ENCODE data around the gene MAZ. TPM values are rescaled to one million over a fixed set of nuclear protein-coding genes. Genes with fewer than 3 reads are reported as not detected.
"Not testable (repeated sequence)": the region's sequence is repeated elsewhere in the genome, so short reads cannot be mapped to it uniquely, and the experiment has no call there.

MAZ gene
- total and polyA plus RNA-seq, 9 donors = 121 to 314 (median 264) TPM

GRCh38 chr16:29765167-29766032 is 40.9 kb upstream of the MAZ start:
- Histone ChIP-seq H3K27me3 (ENCODE audit: control insufficient read depth, insufficient read depth, low read length) (peaks cover 3% of the 10 kb centered on the region), H3K4me3 (ENCODE audit: low read length) (no peak overlapping the region), H3K27ac (ENCODE audit: low read length) (no peak overlapping the region), H3K4me1 (ENCODE audit: control insufficient read depth, insufficient read depth, low read length) (no peaks in the 10 kb centered on the region), H3K36me3 (ENCODE audit: control insufficient read depth, insufficient read depth, low read length) (no peaks in the 10 kb centered on the region), H3K9me3 (replicated peaks; ENCODE audit: control insufficient read depth, low read depth, low read length) (no peaks in the 10 kb centered on the region)
- no peak for DNase-seq
- WGBS (ENCODE audit: insufficient coverage) = 82% methylated on average over 9 of the region's 15 CpGs

- no peak overlapping the region for H3K27ac ChIP-seq (ENCODE audit: low read length)
- H3K9me3 ChIP-seq (replicated peaks; ENCODE audit: control insufficient read depth, low read depth, low read length) = no peaks in the 10 kb centered on the region
- DNase-seq = no peak
- WGBS (ENCODE audit: insufficient coverage) = no CpG with 5 or more reads among the region's 3 CpGs
- H3K27me3 ChIP-seq (ENCODE audit: control insufficient read depth, insufficient read depth, low read length) = peaks cover 3% of the 10 kb centered on the region
- H3K4me1 ChIP-seq (ENCODE audit: control insufficient read depth, insufficient read depth, low read length) = no peaks in the 10 kb centered on the region
- H3K36me3 ChIP-seq (ENCODE audit: control insufficient read depth, insufficient read depth, low read length) = no peaks in the 10 kb centered on the region
- H3K4me3 ChIP-seq (ENCODE audit: low read length) = no peak overlapping the region
Observed at GRCh38 chr16:29766571-29766970, 39.8 kb upstream of the MAZ start.

- no peaks in the 10 kb centered on the region for H3K36me3 ChIP-seq (ENCODE audit: control insufficient read depth, insufficient read depth, low read length)
- H3K4me3 ChIP-seq (ENCODE audit: low read length) = no peak overlapping the region
- peaks cover 3% of the 10 kb centered on the region for H3K27me3 ChIP-seq (ENCODE audit: control insufficient read depth, insufficient read depth, low read length)
- no peaks in the 10 kb centered on the region for H3K4me1 ChIP-seq (ENCODE audit: control insufficient read depth, insufficient read depth, low read length)
- H3K9me3 ChIP-seq (replicated peaks; ENCODE audit: control insufficient read depth, low read depth, low read length) = no peaks in the 10 kb centered on the region
- H3K27ac ChIP-seq (ENCODE audit: low read length) = no peak overlapping the region
- DNase-seq = no peak
- 97% methylated on average over 2 of the region's 3 CpGs for WGBS (ENCODE audit: insufficient coverage)
Observed at GRCh38 chr16:29767062-29767461, 39.3 kb upstream of the MAZ start.

- 80% methylated on average over 1 of the region's 2 CpGs for WGBS (ENCODE audit: insufficient coverage)
- Histone ChIP-seq H3K36me3 (ENCODE audit: control insufficient read depth, insufficient read depth, low read length) (no peaks in the 10 kb centered on the region), H3K27me3 (ENCODE audit: control insufficient read depth, insufficient read depth, low read length) (no peaks in the 10 kb centered on the region), H3K9me3 (replicated peaks; ENCODE audit: control insufficient read depth, low read depth, low read length) (no peaks in the 10 kb centered on the region), H3K27ac (ENCODE audit: low read length) (no peak overlapping the region), H3K4me1 (ENCODE audit: control insufficient read depth, insufficient read depth, low read length) (no peaks in the 10 kb centered on the region), H3K4me3 (ENCODE audit: low read length) (no peak overlapping the region)
- no peak for DNase-seq
Observed at GRCh38 chr16:29769507-29769906, 36.8 kb upstream of the MAZ start.

- H3K4me1 ChIP-seq (ENCODE audit: control insufficient read depth, insufficient read depth, low read length) = no peaks in the 10 kb centered on the region
- H3K4me3 ChIP-seq (ENCODE audit: low read length) = no peak overlapping the region
- H3K9me3 ChIP-seq (replicated peaks; ENCODE audit: control insufficient read depth, low read depth, low read length) = no peaks in the 10 kb centered on the region
- H3K27ac ChIP-seq (ENCODE audit: low read length) = no peak overlapping the region
- WGBS (ENCODE audit: insufficient coverage) = 67% methylated on average over 1 of the region's 7 CpGs
- DNase-seq = no peak
- H3K27me3 ChIP-seq (ENCODE audit: control insufficient read depth, insufficient read depth, low read length) = no peaks in the 10 kb centered on the region
- no peaks in the 10 kb centered on the region for H3K36me3 ChIP-seq (ENCODE audit: control insufficient read depth, insufficient read depth, low read length)
Observed at GRCh38 chr16:29770250-29770929, 35.9 kb upstream of the MAZ start.

GRCh38 chr16:29772330-29772729 is 34.0 kb upstream of the MAZ start:
- H3K36me3 ChIP-seq (ENCODE audit: control insufficient read depth, insufficient read depth, low read length) = not testable (repeated sequence)
- WGBS (ENCODE audit: insufficient coverage) = 94% methylated on average over 6 of the region's 7 CpGs

GRCh38 chr16:29774730-29775129 is 31.6 kb upstream of the MAZ start:
- Histone ChIP-seq H3K4me1 (ENCODE audit: control insufficient read depth, insufficient read depth, low read length) (no peaks in the 10 kb centered on the region), H3K27me3 (ENCODE audit: control insufficient read depth, insufficient read depth, low read length) (no peaks in the 10 kb centered on the region), H3K36me3 (ENCODE audit: control insufficient read depth, insufficient read depth, low read length) (no peaks in the 10 kb centered on the region), H3K9me3 (replicated peaks; ENCODE audit: control insufficient read depth, low read depth, low read length) (no peaks in the 10 kb centered on the region), H3K27ac (ENCODE audit: low read length) (no peak overlapping the region), H3K4me3 (ENCODE audit: low read length) (no peak overlapping the region)
- WGBS (ENCODE audit: insufficient coverage) = 92% methylated on average over 1 of the region's 5 CpGs
- no peak for DNase-seq

More at GRCh38 chr16:29772330-29772729, 34.0 kb upstream of the MAZ start:
- H3K4me3 ChIP-seq (ENCODE audit: low read length); H3K27ac ChIP-seq (ENCODE audit: low read length); DNase-seq; H3K27me3 ChIP-seq (ENCODE audit: control insufficient read depth, insufficient read depth, low read length); H3K9me3 ChIP-seq (replicated peaks; ENCODE audit: control insufficient read depth, low read depth, low read length); H3K4me1 ChIP-seq (ENCODE audit: control insufficient read depth, insufficient read depth, low read length): not testable (repeated sequence)

- no peak overlapping the region for H3K27ac ChIP-seq (ENCODE audit: low read length)
- H3K4me3 ChIP-seq (ENCODE audit: low read length) = no peak overlapping the region
- WGBS (ENCODE audit: insufficient coverage) = 85% methylated on average over 2 of the region's 4 CpGs
- no peaks in the 10 kb centered on the region for H3K36me3 ChIP-seq (ENCODE audit: control insufficient read depth, insufficient read depth, low read length)
- no peaks in the 10 kb centered on the region for H3K9me3 ChIP-seq (replicated peaks; ENCODE audit: control insufficient read depth, low read depth, low read length)
- peaks cover 5% of the 10 kb centered on the region for H3K27me3 ChIP-seq (ENCODE audit: control insufficient read depth, insufficient read depth, low read length)
- no peaks in the 10 kb centered on the region for H3K4me1 ChIP-seq (ENCODE audit: control insufficient read depth, insufficient read depth, low read length)
- DNase-seq = no peak
Observed at GRCh38 chr16:29775742-29776408, 30.5 kb upstream of the MAZ start.

GRCh38 chr16:29777576-29778350 is 28.6 kb upstream of the MAZ start, which contains the start of gene ZG16:
Gene ZG16 (plus strand): TSS chr16:29778256. CDS start chr16:29779267, 1,011 bp downstream.
- WGBS (ENCODE audit: insufficient coverage) = 77% methylated on average over 5 of the region's 10 CpGs
- H3K4me3 ChIP-seq (ENCODE audit: low read length) = no peak within 1 kb of the TSS
- H3K27ac ChIP-seq (ENCODE audit: low read length) = no peak within 1 kb of the TSS
- no peaks in the 10 kb centered on the region for H3K36me3 ChIP-seq (ENCODE audit: control insufficient read depth, insufficient read depth, low read length)
- DNase-seq = no peak
- H3K27me3 ChIP-seq (ENCODE audit: control insufficient read depth, insufficient read depth, low read length) = peaks cover 8% of the 10 kb centered on the region
- H3K4me1 ChIP-seq (ENCODE audit: control insufficient read depth, insufficient read depth, low read length) = no peaks in the 10 kb centered on the region
- no peaks in the 10 kb centered on the region for H3K9me3 ChIP-seq (replicated peaks; ENCODE audit: control insufficient read depth, low read depth, low read length)
